HG03280 (cell line): ENCODE measurements around the gene PLA2G2A.
"Not testable (repeated sequence)": the region's sequence is repeated elsewhere in the genome, so short reads cannot be mapped to it uniquely, and the experiment has no call there.

Source experiments
- ATAC-seq: cut with Tn5 transposase; IDR thresholded peaks from one replicate; pipeline ENCODE4 v1.9.1; 2021; ENCODE audit warnings: mild to moderate bottlenecking, moderate library complexity; ENCODE audit not compliant: unreplicated experiment

PLA2G2A gene

GRCh38 chr1:19934336-19934735, 45.1 kb downstream of the PLA2G2A start:
- ATAC-seq: no peak

- no peak for ATAC-seq
These were observed 46.6 kb downstream of the PLA2G2A start for GRCh38 chr1:19932866-19933265.

GRCh38 chr1:19927130-19927421, 52.3 kb downstream of the PLA2G2A start:
- ATAC-seq: not testable (repeated sequence)

GRCh38 chr1:19926296-19927129, 52.9 kb downstream of the PLA2G2A start:
- no peak for ATAC-seq
